GOT3 (cell line): ENCODE data around the gene MBP.

Experiments
- DNase-seq: peaks from one replicate; lab custom pipeline; 2025; ENCODE audit warnings: mixed read lengths; lab: John Stamatoyannopoulos, UW

Gene MBP

GRCh38 chr18:77132369-77133050, at the start of gene MBP:
MBP (minus strand) TSS chr18:77132783; CDS start chr18:77105261, 27,522 bp downstream.
- no peak for DNase-seq

GRCh38 chr18:77181950-77182707, 49.5 kb upstream of the MBP start:
- DNase-seq: no peak

- DNase-seq: no peak
These were observed 46.0 kb upstream of the MBP start for GRCh38 chr18:77178559-77178958.

GRCh38 chr18:77177009-77177408, 44.4 kb upstream of the MBP start:
- DNase-seq: no peak

- no peak for DNase-seq
These were observed 40.9 kb upstream of the MBP start for GRCh38 chr18:77173275-77174030.

- DNase-seq: no peak
These were observed 38.4 kb upstream of the MBP start for GRCh38 chr18:77170890-77171410.

GRCh38 chr18:77168811-77169311, 36.3 kb upstream of the MBP start:
- DNase-seq: no peak

GRCh38 chr18:77167251-77167650, 34.7 kb upstream of the MBP start:
- DNase-seq: no peak

GRCh38 chr18:77166523-77166922, 33.9 kb upstream of the MBP start:
- DNase-seq: no peak

GRCh38 chr18:77165503-77166188, 33.1 kb upstream of the MBP start:
- no peak for DNase-seq

GRCh38 chr18:77164763-77165485, 32.3 kb upstream of the MBP start:
- DNase-seq: no peak

- DNase-seq: no peak
These were observed 31.4 kb upstream of the MBP start for GRCh38 chr18:77164026-77164425.

- DNase-seq: no peak
These were observed 30.0 kb upstream of the MBP start for GRCh38 chr18:77162580-77162979.

- DNase-seq: no peak
These were observed 29.4 kb upstream of the MBP start for GRCh38 chr18:77161961-77162360.

GRCh38 chr18:77161383-77161782, 28.8 kb upstream of the MBP start:
- DNase-seq: no peak

GRCh38 chr18:77160515-77160914, 27.9 kb upstream of the MBP start:
- DNase-seq: no peak

- DNase-seq: no peak
These were observed 24.7 kb upstream of the MBP start for GRCh38 chr18:77157312-77157711.

- no peak for DNase-seq
These were observed 22.4 kb upstream of the MBP start for GRCh38 chr18:77155031-77155430.

GRCh38 chr18:77153404-77153803, 20.8 kb upstream of the MBP start:
- no peak for DNase-seq

- no peak for DNase-seq
These were observed 19.4 kb upstream of the MBP start for GRCh38 chr18:77151772-77152520.
